A673 (cell line): Measurements from ENCODE around the gene SLC12A3.

Experiments used
- CTCF ChIP-seq: fragments of 300-800, 200-600 bp; sonication (generic); conservative IDR thresholded peaks from 2 replicates; pipeline ENCODE4 v1.5.1; 2017; ENCODE audit warnings: low read depth, mild to moderate bottlenecking, antibody characterized with exemption, low read length, moderate library complexity, mixed read lengths
- EZH2 ChIP-seq: fragments of 200-600 bp; sonication (generic); IDR thresholded peaks from 2 replicates; pipeline ENCODE4 v1.6.1; 2017; ENCODE audit warnings: borderline replicate concordance, low read depth, mild to moderate bottlenecking, mixed read lengths, antibody characterized with exemption, low read length; ENCODE audit not compliant: poor library complexity, severe bottlenecking

DNA sequence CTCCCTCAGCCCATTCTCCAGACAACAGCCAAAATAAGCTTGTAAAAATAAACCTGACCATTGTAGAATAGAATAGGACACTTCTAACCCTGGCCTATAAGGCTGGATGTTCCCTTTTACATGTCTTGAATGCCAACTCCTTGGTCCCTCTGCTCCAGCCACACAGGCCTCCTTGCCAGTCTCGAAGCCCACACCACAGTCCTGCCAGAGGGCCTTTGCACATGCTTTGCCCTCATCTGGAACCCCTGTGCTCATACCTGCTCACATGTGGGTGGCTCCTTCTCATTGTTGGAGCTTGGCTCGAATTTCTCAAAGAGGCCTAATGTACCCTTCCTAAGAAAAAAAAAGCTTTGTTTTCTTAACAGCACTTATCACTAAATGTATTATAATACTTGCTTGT lies 5.4 kb upstream of the SLC12A3 start:
- TF ChIP-seq CTCF (no peak), EZH2 (no peak)
